ENCODE results near the gene RUVBL1. TPM values are rescaled to one million over a fixed set of nuclear protein-coding genes. Genes with fewer than 3 reads are reported as not detected.

Gene RUVBL1
- total RNA-seq, 1 donor from 2014 or later: 27.2 TPM

GRCh38 chr3:128067489-128067888 is 56.1 kb downstream of the RUVBL1 start:
- no peak for DNase-seq

- DNase-seq: no peak
These were observed 56.9 kb downstream of the RUVBL1 start for GRCh38 chr3:128066676-128067075.

- peak; percentile 11 for DNase-seq
These were observed 57.5 kb downstream of the RUVBL1 start for GRCh38 chr3:128066114-128066513.

GRCh38 chr3:128064962-128065361 is 58.6 kb downstream of the RUVBL1 start:
- DNase-seq: no peak

- no peak for DNase-seq
These were observed 59.7 kb downstream of the RUVBL1 start for GRCh38 chr3:128063865-128064264.

- DNase-seq: no peak
These were observed 61.4 kb downstream of the RUVBL1 start for GRCh38 chr3:128062033-128062745.

GRCh38 chr3:128060473-128061381 is 62.9 kb downstream of the RUVBL1 start:
- peak; percentile 48 for DNase-seq

GRCh38 chr3:128056258-128056657 is 67.4 kb downstream of the RUVBL1 start:
- DNase-seq: no peak

- no peak for DNase-seq
These were observed 69.2 kb downstream of the RUVBL1 start for GRCh38 chr3:128054367-128054766.

- no peak for DNase-seq
These were observed 70.0 kb downstream of the RUVBL1 start for GRCh38 chr3:128053614-128054013.

GRCh38 chr3:128052595-128053351 is 70.8 kb downstream of the RUVBL1 start:
- no peak for DNase-seq

- DNase-seq: peak; percentile 93
These were observed 71.6 kb downstream of the RUVBL1 start, which contains the start of gene SEC61A1 for GRCh38 chr3:128051837-128052594. SEC61A1 (plus strand) TSS chr3:128052437; CDS start chr3:128052553, 116 bp downstream.

- no peak for DNase-seq
These were observed 72.2 kb downstream of the RUVBL1 start for GRCh38 chr3:128051459-128051836.

- no peak for DNase-seq
These were observed 73.0 kb downstream of the RUVBL1 start for GRCh38 chr3:128050597-128050996.

- DNase-seq: no peak
These were observed 82.3 kb downstream of the RUVBL1 start for GRCh38 chr3:128041344-128041743.

- DNase-seq: no peak
These were observed 83.0 kb downstream of the RUVBL1 start for GRCh38 chr3:128040660-128041059.

- DNase-seq: no peak
These were observed 83.6 kb downstream of the RUVBL1 start for GRCh38 chr3:128040041-128040440.

GRCh38 chr3:128036119-128036518 is 87.5 kb downstream of the RUVBL1 start:
- DNase-seq: no peak

- no peak for DNase-seq
These were observed 90.5 kb downstream of the RUVBL1 start for GRCh38 chr3:128033102-128033501.

Measured in skin of body (tissue), 2 donors.